Stomach smooth muscle (tissue), 2 donors: Measurements from ENCODE around the gene TACR1.
"Not testable (repeated sequence)": the region's sequence is repeated elsewhere in the genome, so short reads cannot be mapped to it uniquely, and the experiment has no call there.

Experiments
- H3K27ac ChIP-seq: one replicate; pipeline ENCODE4 v1.7.0; 2013; ENCODE audit warnings: mild to moderate bottlenecking, low read length, inconsistent platforms
- H3K27me3 ChIP-seq, 2 donors: one replicate each; pipeline ENCODE4 v1.7.0; 2013; ENCODE audit warnings: low read length in 2 of 2; ENCODE audit not compliant: insufficient read depth in 2 of 2, control insufficient read depth in 1 of 2
- H3K36me3 ChIP-seq, 2 donors: one replicate each; pipeline ENCODE4 v1.7.0; 2013; ENCODE audit warnings: low read length in 2 of 2; ENCODE audit not compliant: control insufficient read depth in 2 of 2, insufficient read depth in 2 of 2
- H3K4me1 ChIP-seq: one replicate; pipeline ENCODE4 v1.7.0; 2013; ENCODE audit warnings: low read length; ENCODE audit not compliant: control insufficient read depth, insufficient read depth
- H3K4me3 ChIP-seq, 2 donors: one replicate each; pipeline ENCODE4 v1.7.0; 2013; ENCODE audit warnings: low read length in 2 of 2
- H3K9ac ChIP-seq, 2 donors: one replicate each; pipeline ENCODE4 v1.7.0; 2013; ENCODE audit warnings: low read length in 2 of 2, mild to moderate bottlenecking in 1 of 2
- H3K9me3 ChIP-seq, 2 donors: one replicate each; pipeline ENCODE4 v1.7.0; 2013; ENCODE audit warnings: low read length in 2 of 2; ENCODE audit not compliant: control insufficient read depth in 2 of 2
- donor health status: healthy.
- donor health status: Pancreatic carcinoma.

Gene TACR1

GRCh38 chr2:75173740-75174139, 25.6 kb downstream of the TACR1 start:
- no peak overlapping the region for H3K9ac ChIP-seq
- H3K36me3 ChIP-seq, result no peaks in the 10 kb centered on the region
- H3K4me3 ChIP-seq, result no peak overlapping the region
- no peaks in the 10 kb centered on the region for H3K9me3 ChIP-seq
- H3K27ac ChIP-seq, result no peak overlapping the region
- no peaks in the 10 kb centered on the region for H3K4me1 ChIP-seq
- no peaks in the 10 kb centered on the region for H3K27me3 ChIP-seq

GRCh38 chr2:75171423-75171822, 27.9 kb downstream of the TACR1 start:
- H3K4me1 ChIP-seq, H3K4me3 ChIP-seq, H3K9ac ChIP-seq, H3K27me3 ChIP-seq, H3K27ac ChIP-seq, H3K36me3 ChIP-seq, H3K9me3 ChIP-seq: not testable (repeated sequence)

GRCh38 chr2:75170889-75171288, 28.4 kb downstream of the TACR1 start:
- no peaks in the 10 kb centered on the region for H3K9me3 ChIP-seq
- no peaks in the 10 kb centered on the region for H3K27me3 ChIP-seq
- H3K4me1 ChIP-seq, result no peaks in the 10 kb centered on the region
- H3K9ac ChIP-seq, result no peak overlapping the region
- no peaks in the 10 kb centered on the region for H3K36me3 ChIP-seq
- no peak overlapping the region for H3K4me3 ChIP-seq
- no peak overlapping the region for H3K27ac ChIP-seq

DNA sequence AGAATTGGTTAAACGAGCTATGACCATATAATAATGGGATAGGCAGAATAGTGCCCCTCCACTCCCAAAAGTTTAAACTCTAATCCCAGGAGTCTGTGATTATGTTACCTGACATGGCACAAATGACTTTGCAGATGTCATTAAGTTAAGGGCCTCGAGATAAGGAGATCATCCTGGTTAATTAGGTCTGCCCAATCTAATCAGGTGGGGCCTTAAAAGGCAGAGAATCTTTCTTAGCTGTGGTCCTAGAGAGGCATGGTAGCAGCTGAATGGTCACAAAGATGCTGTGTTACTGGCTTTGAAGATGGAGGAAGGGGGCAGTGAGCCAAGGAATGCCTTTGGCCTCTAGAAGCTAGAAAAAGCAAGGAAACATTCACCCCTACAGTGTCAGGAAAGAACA, 31.1 kb downstream of the TACR1 start:
- Histone ChIP-seq H3K4me1 (no peaks in the 10 kb centered on the region), H3K9ac (no peak overlapping the region), H3K36me3 (no peaks in the 10 kb centered on the region), H3K27me3 (no peaks in the 10 kb centered on the region), H3K9me3 (no peaks in the 10 kb centered on the region), H3K27ac (no peak overlapping the region), H3K4me3 (no peak overlapping the region)

DNA sequence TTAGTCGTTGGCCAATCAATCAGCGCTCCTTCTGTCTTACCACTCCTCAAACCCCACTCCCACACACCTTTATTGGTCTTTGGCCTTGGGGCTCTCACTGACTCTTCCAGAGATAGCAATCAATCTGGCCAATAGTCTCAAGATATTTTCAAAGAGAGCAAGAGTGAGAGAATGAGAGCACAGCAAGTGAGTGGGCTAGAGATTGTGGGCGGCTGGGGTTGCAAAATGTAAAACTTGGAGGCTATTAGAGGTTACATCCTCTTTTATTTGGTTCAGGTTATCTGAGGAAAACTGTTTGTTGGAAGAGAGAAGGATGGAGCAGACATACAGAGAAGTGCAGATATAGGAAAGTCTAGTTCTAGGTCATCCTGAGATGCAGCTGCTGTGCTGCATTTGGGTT, 32.8 kb downstream of the TACR1 start:
- Histone ChIP-seq H3K9ac (no peak overlapping the region), H3K36me3 (no peaks in the 10 kb centered on the region), H3K4me1 (peaks cover 3% of the 10 kb centered on the region), H3K27me3 (no peaks in the 10 kb centered on the region), H3K27ac (no peak overlapping the region), H3K9me3 (no peaks in the 10 kb centered on the region), H3K4me3 (no peak overlapping the region)

DNA sequence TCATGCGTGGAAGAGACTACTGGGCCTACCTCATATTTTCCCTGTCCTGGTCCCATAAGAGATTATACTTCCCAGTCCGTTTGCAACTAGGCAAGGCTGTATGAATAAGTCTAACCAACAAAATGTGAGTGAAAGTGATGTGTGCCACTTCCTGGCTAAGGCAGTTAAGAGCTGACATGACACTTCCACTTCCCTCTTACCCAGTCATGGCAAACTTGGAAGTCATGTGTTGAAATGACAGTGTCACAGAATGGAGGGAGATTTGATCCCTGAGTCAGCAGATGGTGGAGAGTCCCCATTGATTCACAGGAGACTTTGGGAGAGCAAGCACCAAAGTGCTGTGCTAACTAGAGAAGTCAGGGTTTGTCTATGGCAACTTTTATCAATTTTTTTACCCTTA, 36.4 kb downstream of the TACR1 start:
- Histone ChIP-seq H3K4me3 (no peak overlapping the region), H3K9me3 (no peaks in the 10 kb centered on the region), H3K9ac (no peak overlapping the region), H3K4me1 (peaks cover 3% of the 10 kb centered on the region), H3K27ac (no peak overlapping the region), H3K27me3 (no peaks in the 10 kb centered on the region), H3K36me3 (no peaks in the 10 kb centered on the region)

GRCh38 chr2:75162259-75162658, 37.1 kb downstream of the TACR1 start:
- Histone ChIP-seq H3K27me3 (no peaks in the 10 kb centered on the region), H3K27ac (no peak overlapping the region), H3K4me3 (no peak overlapping the region), H3K9me3 (no peaks in the 10 kb centered on the region), H3K36me3 (no peaks in the 10 kb centered on the region), H3K9ac (no peak overlapping the region), H3K4me1 (peaks cover 3% of the 10 kb centered on the region)

- Histone ChIP-seq H3K4me1 (no peaks in the 10 kb centered on the region), H3K9me3 (no peaks in the 10 kb centered on the region), H3K27ac (no peak overlapping the region), H3K4me3 (no peak overlapping the region), H3K36me3 (no peaks in the 10 kb centered on the region), H3K9ac (no peak overlapping the region), H3K27me3 (no peaks in the 10 kb centered on the region)
Measured at GRCh38 chr2:75157435-75157834, 41.9 kb downstream of the TACR1 start.

DNA sequence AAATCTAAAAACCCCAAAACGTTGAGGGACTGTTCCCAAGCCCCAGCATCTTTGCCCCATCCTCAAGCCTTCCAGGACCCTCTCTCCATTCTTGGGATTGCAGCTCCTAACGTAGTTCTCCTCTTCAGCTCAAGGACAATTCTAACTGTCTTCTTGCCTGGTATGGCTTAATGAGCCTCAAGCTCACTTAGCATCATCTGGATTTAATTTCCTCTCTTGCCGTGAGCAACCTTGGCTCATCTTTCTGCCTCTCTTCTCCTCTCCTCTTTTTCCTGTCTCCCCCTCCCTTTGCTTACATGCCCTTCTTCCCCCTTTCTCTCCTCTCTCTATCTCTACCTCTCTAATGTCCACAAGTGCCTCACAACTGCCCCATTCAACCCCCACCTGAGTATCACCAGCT, 44.2 kb downstream of the TACR1 start:
- H3K4me3 ChIP-seq, result no peak overlapping the region
- H3K27ac ChIP-seq, result no peak overlapping the region
- no peak overlapping the region for H3K9ac ChIP-seq
- H3K9me3 ChIP-seq, result no peaks in the 10 kb centered on the region
- no peaks in the 10 kb centered on the region for H3K27me3 ChIP-seq
- H3K4me1 ChIP-seq, result no peaks in the 10 kb centered on the region
- no peaks in the 10 kb centered on the region for H3K36me3 ChIP-seq

DNA sequence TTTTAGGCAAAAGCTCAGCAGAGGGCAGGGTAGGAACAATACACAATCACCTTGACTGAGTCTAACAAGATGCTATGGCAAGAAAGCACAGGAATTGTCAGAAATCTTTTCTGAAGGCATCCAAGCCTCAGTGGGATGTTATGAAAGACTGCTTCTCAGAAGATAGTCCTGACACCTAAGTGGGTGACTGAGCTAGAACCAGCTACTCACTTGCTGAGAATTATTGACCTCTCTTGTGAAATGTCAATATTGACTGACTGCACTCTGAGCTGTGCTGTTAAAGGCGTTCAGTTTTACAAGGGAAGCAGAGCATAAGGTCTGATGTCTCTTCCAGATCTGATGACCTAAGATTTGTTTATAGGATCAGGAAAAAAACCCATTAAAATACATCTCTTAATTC, 46.1 kb downstream of the TACR1 start:
- Histone ChIP-seq H3K36me3 (no peaks in the 10 kb centered on the region), H3K4me1 (no peaks in the 10 kb centered on the region), H3K27ac (no peak overlapping the region), H3K27me3 (no peaks in the 10 kb centered on the region), H3K9ac (no peak overlapping the region), H3K9me3 (no peaks in the 10 kb centered on the region), H3K4me3 (no peak overlapping the region)

- H3K9me3 ChIP-seq, H3K27me3 ChIP-seq, H3K36me3 ChIP-seq, H3K4me3 ChIP-seq, H3K4me1 ChIP-seq, H3K9ac ChIP-seq, H3K27ac ChIP-seq: not testable (repeated sequence)
Measured at GRCh38 chr2:75152243-75152642, 47.1 kb downstream of the TACR1 start.

DNA sequence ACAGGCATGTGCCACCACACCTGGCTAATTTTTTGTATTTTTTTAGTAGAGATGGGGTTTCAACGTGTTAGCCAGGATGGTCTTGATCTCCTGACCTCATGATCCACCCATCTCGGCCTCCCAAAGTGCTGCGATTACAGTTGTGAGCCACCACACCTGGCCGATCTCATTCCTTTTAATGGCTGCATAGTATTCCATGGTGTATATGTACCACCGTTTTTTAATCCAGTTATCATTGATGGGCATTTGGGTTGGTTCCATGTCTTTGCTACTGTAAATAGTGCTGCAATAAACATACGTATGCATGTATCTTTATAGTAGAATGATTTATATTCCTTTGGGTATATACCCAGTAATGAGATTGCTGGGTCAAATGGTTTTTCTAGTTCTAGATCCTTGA, 51.4 kb downstream of the TACR1 start:
- H3K9ac ChIP-seq, H3K9me3 ChIP-seq, H3K4me3 ChIP-seq, H3K36me3 ChIP-seq, H3K27me3 ChIP-seq, H3K27ac ChIP-seq, H3K4me1 ChIP-seq: not testable (repeated sequence)
